HG03520 (cell line): ENCODE results near the gene NCK1.
A peak's percentile ranks its signal among the peaks of the same experiment; 100 is the strongest.
"Not testable (repeated sequence)": the region's sequence is repeated elsewhere in the genome, so short reads cannot be mapped to it uniquely, and the experiment has no call there.

Experiments used
- ATAC-seq: cut with Tn5 transposase; IDR thresholded peaks from one replicate; pipeline ENCODE4 v1.9.1; 2021; ENCODE audit warnings: mild to moderate bottlenecking, moderate library complexity; ENCODE audit not compliant: unreplicated experiment

NCK1 gene

GRCh38 chr3:136862617-136863322 is 762 bp downstream of the NCK1 start:
- ATAC-seq: peak; percentile 7

GRCh38 chr3:136869282-136869681 is 7.3 kb downstream of the NCK1 start:
- ATAC-seq: no peak

- not testable (repeated sequence) for ATAC-seq
Observed at GRCh38 chr3:136872258-136872657, 10.2 kb downstream of the NCK1 start.

DNA sequence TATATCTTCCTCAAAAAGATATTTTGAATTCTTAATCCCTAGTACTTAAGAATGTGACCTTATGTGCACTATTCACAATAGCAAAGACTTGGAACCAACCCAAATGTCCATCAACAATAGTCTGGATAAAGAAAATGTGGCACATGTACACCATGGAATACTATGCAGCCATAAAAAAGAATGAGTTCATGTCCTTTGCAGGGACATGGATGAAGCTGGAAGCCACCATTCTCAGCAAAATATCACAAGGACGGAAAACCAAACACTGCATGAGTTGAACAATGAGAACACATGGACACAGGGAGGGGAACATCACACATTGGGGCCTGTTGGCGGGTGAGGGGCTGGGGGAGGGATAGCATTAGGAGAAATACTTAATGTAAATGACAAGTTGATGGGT is 17.5 kb downstream of the NCK1 start:
- ATAC-seq: not testable (repeated sequence)

GRCh38 chr3:136882571-136882970 is 20.6 kb downstream of the NCK1 start:
- no peak for ATAC-seq

- no peak for ATAC-seq
Observed at GRCh38 chr3:136883967-136884720, 22.1 kb downstream of the NCK1 start.

GRCh38 chr3:136885357-136886213 is 23.6 kb downstream of the NCK1 start:
- ATAC-seq: no peak

- no peak for ATAC-seq
Observed at GRCh38 chr3:136889947-136890346, 27.9 kb downstream of the NCK1 start.

- ATAC-seq: no peak
Observed at GRCh38 chr3:136891934-136892855, 30.2 kb downstream of the NCK1 start.

DNA sequence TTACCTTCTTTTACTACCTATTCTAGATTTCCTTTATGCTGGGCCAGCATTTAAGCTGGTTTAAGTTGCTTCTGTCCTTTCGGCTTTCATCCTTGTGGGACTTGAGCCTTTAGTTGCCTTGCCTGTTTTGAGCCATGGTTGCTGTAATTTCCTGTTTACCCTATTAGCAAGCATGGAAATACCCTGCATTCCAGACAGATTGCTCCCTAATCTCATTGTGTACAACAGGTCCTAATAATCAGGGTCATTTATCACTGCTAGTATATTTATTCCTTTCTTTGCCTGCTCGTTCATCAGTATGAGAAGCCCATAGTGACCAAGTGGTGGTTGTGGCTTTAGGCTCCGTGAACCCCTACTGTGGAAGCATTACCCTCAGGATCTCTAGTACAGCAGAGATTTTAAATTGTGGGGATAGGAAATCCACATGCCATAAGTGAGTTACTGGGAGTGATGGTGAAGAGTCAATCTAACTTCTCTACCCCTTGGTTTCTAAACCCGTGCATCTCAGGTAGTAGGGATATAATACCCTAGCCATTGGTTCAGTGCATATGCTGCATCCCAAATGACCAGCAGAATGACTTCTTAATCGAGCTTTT is 31.9 kb downstream of the NCK1 start:
- ATAC-seq: no peak

GRCh38 chr3:136897171-136897570 is 35.2 kb downstream of the NCK1 start:
- not testable (repeated sequence) for ATAC-seq

DNA sequence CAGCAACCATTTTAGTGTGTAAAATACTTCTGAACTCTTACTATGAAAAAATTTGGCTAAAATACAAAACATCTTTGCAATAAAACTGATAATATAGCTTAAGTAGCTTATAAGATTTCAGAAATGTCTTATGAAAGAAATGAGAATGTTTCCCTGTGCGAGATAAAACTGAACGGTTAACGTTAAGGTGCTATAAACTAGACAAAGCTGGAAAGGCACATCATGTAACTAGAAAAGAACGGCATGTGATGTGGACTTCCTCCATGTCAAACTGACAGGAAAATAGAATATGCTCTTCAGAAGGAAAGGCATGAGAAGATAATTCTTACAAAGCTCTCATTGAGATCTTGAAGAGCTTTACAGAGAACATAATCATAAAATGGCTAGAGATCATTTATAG is 36.5 kb downstream of the NCK1 start:
- ATAC-seq: no peak

- no peak for ATAC-seq
Observed at GRCh38 chr3:136898954-136899353, 36.9 kb downstream of the NCK1 start.

DNA sequence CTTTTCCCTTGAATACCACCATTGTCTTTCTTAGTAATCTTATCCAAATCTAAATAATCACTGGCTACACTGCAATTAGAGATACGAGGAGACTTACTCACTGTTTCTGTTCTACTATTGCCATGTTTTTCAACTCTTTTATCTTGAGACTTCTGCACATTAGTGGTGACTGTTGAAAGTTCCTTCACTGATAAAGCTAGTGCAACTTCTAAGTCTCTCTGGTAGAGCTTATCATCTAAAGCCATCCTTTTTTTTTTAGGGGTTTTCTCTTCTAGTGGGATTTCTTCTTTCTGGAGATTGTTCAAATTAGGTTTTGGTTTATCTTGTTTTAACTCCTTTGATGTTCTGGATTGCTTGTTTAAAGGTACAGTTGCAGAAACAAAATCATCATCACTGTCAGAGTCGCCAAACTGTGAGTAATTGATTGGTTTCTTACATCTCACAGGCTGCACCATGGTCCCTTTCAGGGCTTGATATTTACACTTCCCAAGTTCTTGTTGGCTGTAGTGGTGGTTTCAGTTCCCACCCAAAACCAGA is 37.7 kb downstream of the NCK1 start:
- ATAC-seq: no peak

- not testable (repeated sequence) for ATAC-seq
Observed at GRCh38 chr3:136900694-136901093, 38.7 kb downstream of the NCK1 start.

DNA sequence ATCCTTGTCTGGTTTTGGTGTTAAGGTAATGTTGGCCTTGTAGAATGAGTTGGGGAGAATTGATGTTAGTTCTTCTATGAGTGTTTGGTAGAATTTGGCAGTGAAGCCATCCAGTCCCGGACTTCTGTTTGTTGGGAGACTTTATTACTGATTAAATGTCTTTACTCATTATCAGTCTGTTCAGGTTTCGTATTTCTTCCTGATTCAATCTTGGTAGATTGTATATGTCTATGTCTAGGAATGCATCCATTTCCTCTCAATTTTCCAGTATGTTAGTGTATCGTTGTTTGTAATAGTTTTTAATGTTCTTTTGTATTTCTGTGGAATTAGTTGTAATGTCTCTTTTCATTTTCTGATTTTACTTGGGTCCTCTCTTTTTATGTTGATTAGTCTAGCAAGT is 39.4 kb downstream of the NCK1 start:
- no peak for ATAC-seq

DNA sequence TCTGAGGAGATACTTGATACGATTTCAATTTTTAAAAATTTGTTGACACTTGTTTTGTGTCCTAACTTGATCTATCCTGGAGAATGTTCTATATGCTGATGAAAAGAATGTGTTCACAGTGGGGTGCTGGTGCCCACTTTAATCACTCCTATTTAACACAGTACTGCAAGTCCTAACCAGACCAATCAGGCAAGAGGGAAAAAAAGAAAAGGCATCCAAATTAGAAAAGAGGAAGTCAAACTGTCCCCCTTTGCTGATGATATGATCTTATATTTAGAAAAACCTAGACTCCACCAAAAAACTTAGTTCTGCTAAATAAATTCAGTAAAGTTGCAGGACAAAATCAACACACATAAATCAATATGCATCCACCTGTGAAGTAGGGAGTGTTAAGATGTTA is 40.5 kb downstream of the NCK1 start:
- ATAC-seq: not testable (repeated sequence)

GRCh38 chr3:136903899-136904298 is 41.9 kb downstream of the NCK1 start:
- ATAC-seq: no peak

GRCh38 chr3:136904746-136905145 is 42.7 kb downstream of the NCK1 start:
- no peak for ATAC-seq

GRCh38 chr3:136905549-136905948 is 43.5 kb downstream of the NCK1 start:
- no peak for ATAC-seq
